Hepatocyte (in vitro differentiated cells): ENCODE measurements around the gene SLC6A3. TPM values are rescaled to one million over a fixed set of nuclear protein-coding genes. Genes with fewer than 3 reads are reported as not detected.

ENCODE experiments used
- DNase-seq: peaks from one replicate; pipeline ENCODE4 v3.0.0-alpha.2; 2016; ENCODE audit warnings: low spot score
- H2AFZ ChIP-seq: fragments of 200-600 bp; sonication (generic); 2 replicates; pipeline ENCODE4 v1.6.0; 2016; ENCODE audit warnings: antibody characterized with exemption, mild to moderate bottlenecking
- H3K27ac ChIP-seq: fragments of 200-600 bp; sonication (generic); 2 replicates; pipeline ENCODE4 v1.5.1; 2016; ENCODE audit warnings: mild to moderate bottlenecking
- H3K27me3 ChIP-seq: fragments of 200-600 bp; sonication (generic); 2 replicates; pipeline ENCODE4 v1.6.1; 2016
- H3K36me3 ChIP-seq: fragments of 200-600 bp; sonication (generic); replicated peaks from 2 replicates; pipeline ENCODE4 v1.5.1; 2016; ENCODE audit warnings: low read depth; ENCODE audit not compliant: insufficient read depth
- H3K4me1 ChIP-seq: fragments of 200-600 bp; sonication (generic); 2 replicates; pipeline ENCODE4 v1.5.1; 2016; ENCODE audit warnings: mild to moderate bottlenecking, moderate library complexity; ENCODE audit not compliant: insufficient read depth
- H3K4me2 ChIP-seq: fragments of 200-600 bp; sonication (generic); 2 replicates; pipeline ENCODE4 v1.6.0; 2016
- H3K4me3 ChIP-seq: fragments of 200-600 bp; sonication (generic); 2 replicates; pipeline ENCODE4 v1.5.1; 2016; ENCODE audit warnings: mild to moderate bottlenecking
- H3K79me2 ChIP-seq: fragments of 200-600 bp; sonication (generic); 2 replicates; pipeline ENCODE4 v1.6.0; 2017; ENCODE audit warnings: mild to moderate bottlenecking
- H3K9me2 ChIP-seq: fragments of 200-600 bp; sonication (generic); replicated peaks from 2 replicates; pipeline ENCODE4 v1.6.0; 2017; ENCODE audit warnings: mild to moderate bottlenecking; ENCODE audit not compliant: insufficient read depth
- H3K9me3 ChIP-seq: fragments of 200-600 bp; sonication (generic); 2 replicates; pipeline ENCODE4 v1.5.1; 2016; ENCODE audit warnings: low read depth, mild to moderate bottlenecking
- H4K20me1 ChIP-seq: fragments of 200-600 bp; sonication (generic); 2 replicates; pipeline ENCODE4 v1.6.0; 2016; ENCODE audit warnings: mild to moderate bottlenecking; ENCODE audit not compliant: insufficient read depth, poor library complexity, severe bottlenecking
- EZH2 ChIP-seq: fragments of 200-600 bp; sonication (generic); IDR thresholded peaks from 2 replicates; pipeline ENCODE4 v1.6.1; 2016; ENCODE audit warnings: antibody characterized with exemption, mild to moderate bottlenecking, borderline replicate concordance
- EZH2phosphoT487 ChIP-seq: fragments of 200-600 bp; sonication (generic); IDR thresholded peaks from one replicate; pipeline ENCODE4 v1.6.1; 2018; ENCODE audit warnings: antibody characterized with exemption, mild to moderate bottlenecking, low read depth, moderate library complexity; ENCODE audit not compliant: unreplicated experiment, severe bottlenecking
- WGBS: methylation state at CpG from one replicate; pipeline ENCODE4 v1.1.6; 2016; ENCODE audit warnings: low lambda C conversion rate; ENCODE audit errors: missing lambda C conversion rate; 5-methylcytosine and 5-hydroxymethylcytosine counted together
- polyA plus RNA-seq: library from polyadenylated mRNA; unstranded; fragments of >200 nt; fragmentation: Nextera tagmentation; extraction: Ambion mirVana; gene quantifications from 2 replicates; pipeline ENCODE4 v1.2.1, GENCODE V29; 2016
- total RNA-seq: library from RNA; depleted of rRNA; stranded (reverse); fragments of >200 nt; gene quantifications from 2 replicates; pipeline ENCODE4 v1.2.3, GENCODE V29; 2014
- TF ChIP-seq, protein P1 (sequence below): fragments of 200-600 bp; sonication (generic); IDR thresholded peaks from 2 replicates; pipeline ENCODE4 v1.5.1; 2016; ENCODE audit warnings: antibody characterized with exemption, mild to moderate bottlenecking; ENCODE audit not compliant: poor library complexity

The SLC6A3 gene
- total and polyA plus RNA-seq, 2 experiments from 2014 or later, result not detected

GRCh38 chr5:1368236-1368635 is 77.0 kb downstream of the SLC6A3 start:
- Histone ChIP-seq H3K27ac (no peak overlapping the region), H3K9me3 (no peaks in the 10 kb centered on the region), H2AFZ (no peak overlapping the region), H3K36me3 (no peaks in the 10 kb centered on the region), H3K9me2 (no peaks in the 10 kb centered on the region), H4K20me1 (no peaks in the 10 kb centered on the region), H3K79me2 (no peaks in the 10 kb centered on the region), H3K4me2 (no peak overlapping the region), H3K4me1 (no peaks in the 10 kb centered on the region), H3K4me3 (no peak overlapping the region), H3K27me3 (peaks cover 24% of the 10 kb centered on the region)
- no peak for DNase-seq
- WGBS, result 86% methylated on average over 7 of the region's 7 CpGs
- no peak for TF ChIP-seq EZH2phosphoT487

DNA sequence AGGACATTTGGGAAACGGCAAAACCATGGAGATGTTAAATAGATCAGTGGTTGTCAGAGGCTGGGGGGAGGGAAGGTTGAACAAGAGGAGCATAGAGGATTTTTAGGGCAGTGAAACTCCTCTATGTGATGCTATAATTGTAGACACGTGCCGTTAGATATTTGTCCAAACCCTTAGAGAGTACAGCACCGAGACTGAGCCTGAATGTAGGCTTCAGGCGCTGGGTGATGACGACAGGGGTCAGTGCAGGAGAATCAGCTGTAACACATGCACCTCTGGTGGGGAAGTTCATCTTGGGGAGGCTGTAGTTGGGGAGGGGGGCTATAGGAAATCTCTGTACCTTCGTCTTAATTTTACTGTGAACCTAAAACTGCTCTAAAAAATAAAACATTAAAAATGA is 78.1 kb downstream of the SLC6A3 start:
- H3K27me3 ChIP-seq, result peaks cover 21% of the 10 kb centered on the region

GRCh38 chr5:1366514-1366913 is 78.7 kb downstream of the SLC6A3 start:
- H4K20me1 ChIP-seq, result no peaks in the 10 kb centered on the region
- H3K9me3 ChIP-seq, result no peaks in the 10 kb centered on the region
- H3K36me3 ChIP-seq, result no peaks in the 10 kb centered on the region
- no peak for DNase-seq
- H3K4me2 ChIP-seq, result no peak overlapping the region
- H3K27me3 ChIP-seq, result peaks cover 21% of the 10 kb centered on the region
- TF ChIP-seq EZH2, result no peak
- TF ChIP-seq EZH2phosphoT487, result no peak
- TF ChIP-seq, protein P1, sequence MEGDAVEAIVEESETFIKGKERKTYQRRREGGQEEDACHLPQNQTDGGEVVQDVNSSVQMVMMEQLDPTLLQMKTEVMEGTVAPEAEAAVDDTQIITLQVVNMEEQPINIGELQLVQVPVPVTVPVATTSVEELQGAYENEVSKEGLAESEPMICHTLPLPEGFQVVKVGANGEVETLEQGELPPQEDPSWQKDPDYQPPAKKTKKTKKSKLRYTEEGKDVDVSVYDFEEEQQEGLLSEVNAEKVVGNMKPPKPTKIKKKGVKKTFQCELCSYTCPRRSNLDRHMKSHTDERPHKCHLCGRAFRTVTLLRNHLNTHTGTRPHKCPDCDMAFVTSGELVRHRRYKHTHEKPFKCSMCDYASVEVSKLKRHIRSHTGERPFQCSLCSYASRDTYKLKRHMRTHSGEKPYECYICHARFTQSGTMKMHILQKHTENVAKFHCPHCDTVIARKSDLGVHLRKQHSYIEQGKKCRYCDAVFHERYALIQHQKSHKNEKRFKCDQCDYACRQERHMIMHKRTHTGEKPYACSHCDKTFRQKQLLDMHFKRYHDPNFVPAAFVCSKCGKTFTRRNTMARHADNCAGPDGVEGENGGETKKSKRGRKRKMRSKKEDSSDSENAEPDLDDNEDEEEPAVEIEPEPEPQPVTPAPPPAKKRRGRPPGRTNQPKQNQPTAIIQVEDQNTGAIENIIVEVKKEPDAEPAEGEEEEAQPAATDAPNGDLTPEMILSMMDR, result no peak
- H3K9me2 ChIP-seq, result no peaks in the 10 kb centered on the region
- H3K4me3 ChIP-seq, result no peak overlapping the region
- no peak overlapping the region for H2AFZ ChIP-seq
- H3K27ac ChIP-seq, result no peak overlapping the region
- no peaks in the 10 kb centered on the region for H3K79me2 ChIP-seq
- H3K4me1 ChIP-seq, result no peaks in the 10 kb centered on the region
- 89% methylated on average over 14 of the region's 14 CpGs for WGBS

More for the DNA sequence above, 78.1 kb downstream of the SLC6A3 start:
- H4K20me1 ChIP-seq, result no peaks in the 10 kb centered on the region
- DNase-seq, result no peak
- no peak overlapping the region for H3K4me2 ChIP-seq
- no peaks in the 10 kb centered on the region for H3K4me1 ChIP-seq
- H3K27ac ChIP-seq, result no peak overlapping the region
- no peak overlapping the region for H3K4me3 ChIP-seq
- H3K79me2 ChIP-seq, result no peaks in the 10 kb centered on the region
- no peaks in the 10 kb centered on the region for H3K36me3 ChIP-seq
- H3K9me2 ChIP-seq, result no peaks in the 10 kb centered on the region
- WGBS, result 89% methylated on average over 7 of the region's 7 CpGs
- H3K9me3 ChIP-seq, result no peaks in the 10 kb centered on the region
- no peak overlapping the region for H2AFZ ChIP-seq
- TF ChIP-seq, protein P1, result no peak
- TF ChIP-seq EZH2, result no peak
- TF ChIP-seq EZH2phosphoT487, result no peak

DNA sequence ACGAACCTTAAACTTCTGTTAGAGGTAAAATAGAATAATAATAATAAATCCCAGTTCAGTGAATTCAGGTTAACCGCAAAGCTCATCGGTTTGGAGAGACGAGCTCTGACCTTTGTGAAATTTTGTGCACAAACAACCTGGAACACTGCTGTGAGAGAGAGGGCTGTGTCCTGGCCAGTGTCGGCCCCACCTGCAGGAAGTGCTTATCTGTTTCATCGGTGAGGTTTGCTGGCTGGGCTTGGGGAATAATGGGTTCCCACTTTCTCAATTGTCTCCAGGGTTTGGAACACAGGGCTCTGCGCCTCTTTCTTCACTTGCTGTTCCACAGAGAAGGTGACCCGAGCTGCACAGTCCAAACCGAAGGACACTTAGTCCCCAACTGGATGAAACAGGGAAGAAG is 81.0 kb downstream of the SLC6A3 start:
- H3K27ac ChIP-seq, result no peak overlapping the region
- no peaks in the 10 kb centered on the region for H3K9me2 ChIP-seq
- H3K79me2 ChIP-seq, result no peaks in the 10 kb centered on the region
- WGBS, result 79% methylated on average over 9 of the region's 9 CpGs
- no peaks in the 10 kb centered on the region for H3K4me1 ChIP-seq
- no peak overlapping the region for H3K4me2 ChIP-seq
- DNase-seq, result no peak
- H3K9me3 ChIP-seq, result no peaks in the 10 kb centered on the region
- no peaks in the 10 kb centered on the region for H4K20me1 ChIP-seq
- TF ChIP-seq EZH2, result no peak
- TF ChIP-seq, protein P1, result no peak
- TF ChIP-seq EZH2phosphoT487, result no peak
- H3K36me3 ChIP-seq, result no peaks in the 10 kb centered on the region
- no peak overlapping the region for H2AFZ ChIP-seq
- no peak overlapping the region for H3K4me3 ChIP-seq
- peaks cover 21% of the 10 kb centered on the region for H3K27me3 ChIP-seq
